LNCaP clone FGC (cell line): ENCODE results near the gene GRM8.

Experiments used
- DNase-seq: peaks from one replicate; pipeline ENCODE4 v3.0.0-alpha.2; 2011; ENCODE audit warnings: low read depth
- H3K4me3 ChIP-seq: 2 replicates; pipeline ENCODE4 v1.5.1; 2011; ENCODE audit warnings: mild to moderate bottlenecking, low read depth, low read length, control low read depth
- CTCF ChIP-seq: IDR thresholded peaks from 2 replicates; pipeline ENCODE4 v1.5.1; 2012; ENCODE audit warnings: mild to moderate bottlenecking; ENCODE audit not compliant: control insufficient read depth, insufficient read depth; ENCODE audit errors: extremely low read depth

Gene GRM8

GRCh38 chr7:126792521-126792920 is 460.2 kb downstream of the GRM8 start:
- no peak for DNase-seq
- H3K4me3 ChIP-seq: no peak overlapping the region
- no peak for TF ChIP-seq CTCF

- H3K4me3 ChIP-seq: no peak overlapping the region
- no peak for DNase-seq
- no peak for TF ChIP-seq CTCF
These were observed 461.4 kb downstream of the GRM8 start for GRCh38 chr7:126791306-126791705.

- TF ChIP-seq CTCF: no peak
- no peak for DNase-seq
- H3K4me3 ChIP-seq: no peak overlapping the region
These were observed 462.0 kb downstream of the GRM8 start for GRCh38 chr7:126790763-126791162.

- TF ChIP-seq CTCF: no peak
- no peak overlapping the region for H3K4me3 ChIP-seq
These were observed 469.1 kb downstream of the GRM8 start for GRCh38 chr7:126783613-126784012.

GRCh38 chr7:126780993-126781392 is 471.7 kb downstream of the GRM8 start:
- DNase-seq: no peak
- no peak for TF ChIP-seq CTCF
- H3K4me3 ChIP-seq: no peak overlapping the region

More at GRCh38 chr7:126783613-126784012, 469.1 kb downstream of the GRM8 start:
- no peak for DNase-seq

GRCh38 chr7:126778101-126778500 is 474.6 kb downstream of the GRM8 start:
- DNase-seq: no peak
- no peak overlapping the region for H3K4me3 ChIP-seq
- TF ChIP-seq CTCF: no peak

GRCh38 chr7:126776498-126776897 is 476.2 kb downstream of the GRM8 start:
- H3K4me3 ChIP-seq: no peak overlapping the region
- TF ChIP-seq CTCF: no peak
- no peak for DNase-seq
